ENCODE results near the gene ALOX5AP. TPM values are rescaled to one million over a fixed set of nuclear protein-coding genes. Genes with fewer than 3 reads are reported as not detected.
A peak's percentile ranks its signal among the peaks of the same experiment; 100 is the strongest.

Gene ALOX5AP
- total RNA-seq (2022) (not detected in 2 replicates), Bru-seq, nascent RNA (not detected), BruChase-seq, experiment 1, labeled RNA remaining after a 6-hour chase (percentile 4 among the genes with signal in this experiment), BruChase-seq, experiment 2, labeled RNA remaining after a 2-hour chase (percentile 4 among the genes with signal in this experiment)
- long read RNA-seq = 0 reads

- BruUV-seq (replicated peaks) = no TSS peak
- no peak for DNase-seq
- CTCF ChIA-PET = interaction anchor here (0.7 kb wide), 1 partner anchor 9 kb away, joined by 5 read pairs; no protein-coding TSS in a partner anchor
- TF ChIP-seq CTCF (IDR thresholded peaks at IDR 0.05; ENCODE audit: unreplicated experiment) = no peak
- Mint-ChIP-seq H3K4me3 (ENCODE audit: low read depth, unreplicated experiment) (no peak within 1 kb of the TSS), H3K27me3 (ENCODE audit: unreplicated experiment) (no peaks in the 10 kb centered on the region), H3K27ac (ENCODE audit: unreplicated experiment) (no peak within 1 kb of the TSS), H3K9me3 (ENCODE audit: low read depth, unreplicated experiment) (no peaks in the 10 kb centered on the region), H3K36me3 (ENCODE audit: insufficient read depth, unreplicated experiment) (no peaks in the 10 kb centered on the region), H3K4me1 (ENCODE audit: low read depth, unreplicated experiment) (peaks cover 17% of the 10 kb centered on the region)
- intact Hi-C loops (cut with micrococcal nuclease; ENCODE audit: unreplicated experiment) = no loop called here
Observed at GRCh38 chr13:30735025-30735871, at the start of gene ALOX5AP. Gene ALOX5AP (plus strand): TSS chr13:30735543. CDS start chr13:30735606, 63 bp downstream.

GRCh38 chr13:30685987-30686386 is 49.4 kb upstream of the ALOX5AP start:
- Mint-ChIP-seq H3K27me3 (ENCODE audit: unreplicated experiment) (no peaks in the 10 kb centered on the region), H3K9me3 (ENCODE audit: low read depth, unreplicated experiment) (no peaks in the 10 kb centered on the region), H3K4me1 (ENCODE audit: low read depth, unreplicated experiment) (no peaks in the 10 kb centered on the region), H3K36me3 (ENCODE audit: insufficient read depth, unreplicated experiment) (no peaks in the 10 kb centered on the region), H3K27ac (ENCODE audit: unreplicated experiment) (no peak overlapping the region), H3K4me3 (ENCODE audit: low read depth, unreplicated experiment) (no peak overlapping the region)
- CTCF ChIA-PET = no interaction called here
- no peak for DNase-seq
- TF ChIP-seq CTCF (IDR thresholded peaks at IDR 0.05; ENCODE audit: unreplicated experiment) = no peak
- intact Hi-C loops (cut with micrococcal nuclease; ENCODE audit: unreplicated experiment) = no loop called here
- BruUV-seq (replicated peaks) = no TSS peak

- no peak overlapping the region for H3K27ac Mint-ChIP-seq (ENCODE audit: unreplicated experiment)
- CTCF ChIA-PET = no interaction called here
- DNase-seq = no peak
- no peaks in the 10 kb centered on the region for H3K9me3 Mint-ChIP-seq (ENCODE audit: low read depth, unreplicated experiment)
- no TSS peak for BruUV-seq (replicated peaks)
- intact Hi-C loops (cut with micrococcal nuclease; ENCODE audit: unreplicated experiment) = no loop called here
- no peak overlapping the region for H3K4me3 Mint-ChIP-seq (ENCODE audit: low read depth, unreplicated experiment)
- TF ChIP-seq CTCF (IDR thresholded peaks at IDR 0.05; ENCODE audit: unreplicated experiment) = no peak
- no peaks in the 10 kb centered on the region for H3K27me3 Mint-ChIP-seq (ENCODE audit: unreplicated experiment)
- H3K4me1 Mint-ChIP-seq (ENCODE audit: low read depth, unreplicated experiment) = no peaks in the 10 kb centered on the region
- no peaks in the 10 kb centered on the region for H3K36me3 Mint-ChIP-seq (ENCODE audit: insufficient read depth, unreplicated experiment)
Observed at GRCh38 chr13:30687601-30688000, 47.7 kb upstream of the ALOX5AP start.

GRCh38 chr13:30689752-30690151 is 45.6 kb upstream of the ALOX5AP start:
- no peaks in the 10 kb centered on the region for H3K36me3 Mint-ChIP-seq (ENCODE audit: insufficient read depth, unreplicated experiment)
- H3K4me3 Mint-ChIP-seq (ENCODE audit: low read depth, unreplicated experiment) = peak overlapping the region; percentile 69
- no peak for TF ChIP-seq CTCF (IDR thresholded peaks at IDR 0.05; ENCODE audit: unreplicated experiment)
- no peak overlapping the region for H3K27ac Mint-ChIP-seq (ENCODE audit: unreplicated experiment)
- peaks cover 6% of the 10 kb centered on the region for H3K27me3 Mint-ChIP-seq (ENCODE audit: unreplicated experiment)
- no peak for DNase-seq
- BruUV-seq (replicated peaks) = no TSS peak
- H3K4me1 Mint-ChIP-seq (ENCODE audit: low read depth, unreplicated experiment) = no peaks in the 10 kb centered on the region
- CTCF ChIA-PET = no interaction called here
- intact Hi-C loops (cut with micrococcal nuclease; ENCODE audit: unreplicated experiment) = no loop called here
- no peaks in the 10 kb centered on the region for H3K9me3 Mint-ChIP-seq (ENCODE audit: low read depth, unreplicated experiment)

Data from Calu3 (cell line).